Measurements from ENCODE around the gene KRTAP10-12.

GRCh38 chr21:44704636-44705001, 7.6 kb downstream of the KRTAP10-12 start:
- no peak for TF ChIP-seq FOXK2 (IDR thresholded peaks at IDR 0.05)
- TF ChIP-seq CTCF (IDR thresholded peaks at IDR 0.05 in 2 of 3, conservative IDR thresholded peaks at IDR 0.05 in 1 of 3; ENCODE audit: control insufficient read depth in 2 of 3, extremely low read depth in 1 of 3, insufficient read depth in 1 of 3, low read depth in 3 of 3, low read length in 3 of 3): no peak
- no peak for TF ChIP-seq ZNF217 (IDR thresholded peaks at IDR 0.05)
- TF ChIP-seq KAT2A (conservative IDR thresholded peaks at IDR 0.05; ENCODE audit: control insufficient read depth, low read depth, low read length): no peak
- no peak for TF ChIP-seq POLR2A (IDR thresholded peaks at IDR 0.05; ENCODE audit: low read depth, low read length)
- no peak for TF ChIP-seq BRCA1 (IDR thresholded peaks at IDR 0.05; ENCODE audit: low read depth, low read length)
- TF ChIP-seq EZH2 (IDR thresholded peaks at IDR 0.05; ENCODE audit: borderline replicate concordance, control insufficient read depth, low read depth, low read length): no peak
- TF ChIP-seq SREBF2 (IDR thresholded peaks at IDR 0.05; ENCODE audit: low read length): no peak
- no peak for TF ChIP-seq ZZZ3 (IDR thresholded peaks at IDR 0.05; ENCODE audit: control insufficient read depth, insufficient read length, low read depth)
- no peak for TF ChIP-seq SP1 (IDR thresholded peaks at IDR 0.05; ENCODE audit: low read depth, low read length)
- no peak for TF ChIP-seq TAF1 (IDR thresholded peaks at IDR 0.05; ENCODE audit: borderline replicate concordance, low read depth, low read length)
- TF ChIP-seq LARP7 (IDR thresholded peaks at IDR 0.05): no peak
- no peak for TF ChIP-seq RAD21 (IDR thresholded peaks at IDR 0.05; ENCODE audit: insufficient read depth, low read depth, low read length)
